ENCODE measurements around the gene FAM163A. TPM values are rescaled to one million over a fixed set of nuclear protein-coding genes. Genes with fewer than 3 reads are reported as not detected.
A peak's percentile ranks its signal among the peaks of the same experiment; 100 is the strongest.

FAM163A gene
- total and polyA plus RNA-seq, 9 of the 15 experiments (the other 6 are each of a cell fraction or from before 2014, with no cell fraction given) = not detected

GRCh38 chr1:179818743-179819173 is 75.7 kb downstream of the FAM163A start (continued):
- TF ChIP-seq ZNF518B (CRISPR knock-in tag; IDR thresholded peaks at IDR 0.05) = no peak
- TF ChIP-seq CREBBP (IDR thresholded peaks at IDR 0.05; ENCODE audit: low read depth, low read length) = no peak
- no peak for TF ChIP-seq HNRNPH1 (optimal IDR thresholded peaks at IDR 0.05; ENCODE audit: low read depth, low read length)
- peak; percentile 94 for TF ChIP-seq SMARCE1 (IDR thresholded peaks at IDR 0.05)
- no peak for TF ChIP-seq PTBP1 (IDR thresholded peaks at IDR 0.05; ENCODE audit: low read depth, low read length)
- peak; percentile 76; the same call in 1 of the 2 replicates for TF ChIP-seq JUN (IDR thresholded peaks at IDR 0.05; ENCODE audit: borderline replicate concordance, low read depth, low read length)
- TF ChIP-seq JUN (CRISPR knock-in tag; IDR thresholded peaks at IDR 0.05; ENCODE audit: borderline replicate concordance) = no peak
- no peak for TF ChIP-seq TFE3 (CRISPR knock-in tag; IDR thresholded peaks at IDR 0.05)
- no peak for TF ChIP-seq CBX2 (IDR thresholded peaks at IDR 0.05; ENCODE audit: insufficient read depth, low read length, poor library complexity, severe bottlenecking)
- TF ChIP-seq ELK3 (CRISPR knock-in tag; IDR thresholded peaks at IDR 0.05) = no peak
- no peak for TF ChIP-seq CEBPG (CRISPR knock-in tag; IDR thresholded peaks at IDR 0.05)
- no peak for TF ChIP-seq CEBPG (tag; conservative IDR thresholded peaks at IDR 0.05 in 1 of 2, IDR thresholded peaks at IDR 0.05 in 1 of 2)
- TF ChIP-seq RAD51 (IDR thresholded peaks at IDR 0.05; ENCODE audit: borderline replicate concordance, low read depth) = no peak
- TF ChIP-seq STAT5B (CRISPR knock-in tag; IDR thresholded peaks at IDR 0.05) = no peak
- no peak for TF ChIP-seq NR2F6 (CRISPR knock-in tag; IDR thresholded peaks at IDR 0.05)
- TF ChIP-seq KHSRP (IDR thresholded peaks at IDR 0.05) = no peak
- TF ChIP-seq ZNF354B (CRISPR knock-in tag; IDR thresholded peaks at IDR 0.05) = no peak
- no peak for TF ChIP-seq FOXJ2 (tag; IDR thresholded peaks at IDR 0.05)
- TF ChIP-seq HNRNPUL1 (IDR thresholded peaks at IDR 0.05; ENCODE audit: low read length) = no peak
- no peak for TF ChIP-seq ZNF668 (CRISPR knock-in tag; IDR thresholded peaks at IDR 0.05)
- TF ChIP-seq FOS (IDR thresholded peaks at IDR 0.05; ENCODE audit: extremely low read depth, insufficient read length) = peak; percentile 46
- no peak for TF ChIP-seq HMGXB4 (CRISPR knock-in tag; IDR thresholded peaks at IDR 0.05)
- TF ChIP-seq MIER1 (IDR thresholded peaks at IDR 0.05; ENCODE audit: low read depth) = no peak
